Superior temporal gyrus (tissue), 1 donor: ENCODE data around the gene SYT14.
A peak's percentile ranks its signal among the peaks of the same experiment; 100 is the strongest.
"Not testable (repeated sequence)": the region's sequence is repeated elsewhere in the genome, so short reads cannot be mapped to it uniquely, and the experiment has no call there.

Experiments used
- DNase-seq: peaks from one replicate; pipeline ENCODE4 v3.0.0-alpha.2; 2016; ENCODE audit errors: extremely low spot score

SYT14 gene

GRCh38 chr1:210025870-210026269 lies 87.9 kb downstream of the SYT14 start:
- no peak for DNase-seq

GRCh38 chr1:210027994-210028393 lies 90.0 kb downstream of the SYT14 start:
- DNase-seq: no peak

- DNase-seq: no peak
Observed at GRCh38 chr1:210031473-210031872, 93.5 kb downstream of the SYT14 start.

- no peak for DNase-seq
Observed at GRCh38 chr1:210043058-210043457, 105.0 kb downstream of the SYT14 start.

- DNase-seq: no peak
Observed at GRCh38 chr1:210049616-210050015, 111.6 kb downstream of the SYT14 start.

- DNase-seq: not testable (repeated sequence)
Observed at GRCh38 chr1:210050491-210050890, 112.5 kb downstream of the SYT14 start.

GRCh38 chr1:210053126-210053525 lies 115.1 kb downstream of the SYT14 start:
- no peak for DNase-seq

- DNase-seq: no peak
Observed at GRCh38 chr1:210057593-210057992, 119.6 kb downstream of the SYT14 start.

GRCh38 chr1:210061992-210062391 lies 124.0 kb downstream of the SYT14 start:
- DNase-seq: no peak

- no peak for DNase-seq
Observed at GRCh38 chr1:210070531-210070930, 132.5 kb downstream of the SYT14 start.

- no peak for DNase-seq
Observed at GRCh38 chr1:210072129-210072528, 134.1 kb downstream of the SYT14 start.

- DNase-seq: no peak
Observed at GRCh38 chr1:210072896-210073504, 135.0 kb downstream of the SYT14 start.

GRCh38 chr1:210074904-210075303 lies 136.9 kb downstream of the SYT14 start:
- no peak for DNase-seq

GRCh38 chr1:210076620-210077019 lies 138.6 kb downstream of the SYT14 start:
- no peak for DNase-seq

- DNase-seq: no peak
Observed at GRCh38 chr1:210081494-210081893, 143.5 kb downstream of the SYT14 start.

- no peak for DNase-seq
Observed at GRCh38 chr1:210085359-210085758, 147.3 kb downstream of the SYT14 start.

- DNase-seq: no peak
Observed at GRCh38 chr1:210087058-210087457, 149.0 kb downstream of the SYT14 start.

GRCh38 chr1:210089855-210090254 lies 151.8 kb downstream of the SYT14 start:
- no peak for DNase-seq

GRCh38 chr1:210092366-210092765 lies 154.3 kb downstream of the SYT14 start:
- DNase-seq: no peak

GRCh38 chr1:210093461-210093860 lies 155.4 kb downstream of the SYT14 start:
- no peak for DNase-seq

- no peak for DNase-seq
Observed at GRCh38 chr1:210098356-210098755, 160.3 kb downstream of the SYT14 start.

- DNase-seq: no peak
Observed at GRCh38 chr1:210099921-210100320, 161.9 kb downstream of the SYT14 start.

- DNase-seq: peak; percentile 5
Observed at GRCh38 chr1:210104103-210104502, 166.1 kb downstream of the SYT14 start.

GRCh38 chr1:210112906-210113305 lies 174.9 kb downstream of the SYT14 start:
- DNase-seq: not testable (repeated sequence)
